Body of pancreas (tissue), 4 donors: Measurements from ENCODE around the gene ZBTB1. TPM values are rescaled to one million over a fixed set of nuclear protein-coding genes. Genes with fewer than 3 reads are reported as not detected.

Source experiments
- ATAC-seq: fragments of 150-250 bp; one replicate; pipeline ENCODE4 v1.9.1; 2016
- DNase-seq, 4 donors: peaks; one replicate each; pipeline ENCODE4 v3.0.0-alpha.2; 2019
- H3K27ac ChIP-seq, 4 donors: fragments of 200-600 bp; sonication (generic); 1 replicate in 3 of 4; 2 replicates in 1 of 4; pipeline versions ENCODE4 v1.5.1 to v1.6.1; 2016 to 2019; ENCODE audit warnings: mild to moderate bottlenecking in 1 of 4, mixed read lengths in 1 of 4, moderate library complexity in 1 of 4
- H3K27me3 ChIP-seq, 2 donors: fragments of 200-600 bp; sonication (generic); one replicate each; pipeline ENCODE4 v1.6.0; 2016; ENCODE audit warnings: mild to moderate bottlenecking in 1 of 2
- H3K36me3 ChIP-seq, 2 donors: fragments of 200-600 bp; sonication (generic); replicated peaks in 1 of 2; 2 replicates each; pipeline ENCODE4 v1.5.1; 2016; ENCODE audit warnings: low read depth in 2 of 2; ENCODE audit not compliant: insufficient read depth in 1 of 2
- H3K4me1 ChIP-seq: fragments of 200-600 bp; sonication (generic); one replicate; pipeline ENCODE4 v1.6.0; 2016
- H3K4me3 ChIP-seq, 2 donors: fragments of 200-600 bp; sonication (generic); 1 replicate in 1 of 2; 2 replicates in 1 of 2; pipeline ENCODE4 v1.5.1; 2016 to 2019
- H3K9me3 ChIP-seq, 3 donors: fragments of 200-600 bp; sonication (generic); 1 replicate in 2 of 3; 2 replicates in 1 of 3; pipeline ENCODE4 v1.5.1; 2016
- CTCF ChIP-seq, 7 experiments: fragments of 450-650 bp in 4 of 7; fragments of 200-600 bp in 3 of 7; sonication (generic) in 3 of 7; IDR thresholded peaks; one replicate each; pipeline ENCODE4 v1.5.1; 2016 to 2019; ENCODE audit warnings: antibody characterized with exemption in 7 of 7
- POLR2A ChIP-seq, 3 donors: fragments of 450-650 bp; IDR thresholded peaks; one replicate each; pipeline ENCODE4 v1.6.1; 2016; ENCODE audit warnings: antibody characterized with exemption in 3 of 3, mild to moderate bottlenecking in 2 of 3
- WGBS, 2 donors: methylation state at CpG; one replicate each; pipeline ENCODE4 v1.1.5; 2017; 5-methylcytosine and 5-hydroxymethylcytosine counted together
- intact Hi-C: fragments of 100-400 bp; cut with DNase I; formaldehyde crosslinking; loops from one replicate; pipeline ENCODE4 v1.15.1; 2023
- total RNA-seq, 2 donors: library from RNA; depleted of rRNA; stranded (reverse); fragments of >200 nt; gene quantifications; one replicate each; pipeline ENCODE4 v1.1.0, GENCODE V29; 2016

Gene ZBTB1
- total RNA-seq, 2 donors from 2014 or later: 28.5 to 43.8 TPM

GRCh38 chr14:64504897-64505794, 576 bp downstream of the ZBTB1 start:
- H3K27ac ChIP-seq: peak overlapping the region; percentile 99 to 100 (median 100)
- peaks cover 55% of the 10 kb centered on the region for H3K4me1 ChIP-seq
- TF ChIP-seq POLR2A (IDR thresholded peaks at IDR 0.05): peak in 1 of 3 donors; percentile 29
- no peak for TF ChIP-seq CTCF (IDR thresholded peaks at IDR 0.05)
- H3K36me3 ChIP-seq: no peaks in the 10 kb centered on the region
- H3K27me3 ChIP-seq: no peaks in the 10 kb centered on the region
- 0% methylated on average over 59 to 68 of the region's 68 CpGs for WGBS, 2 donors
- ATAC-seq: peak; percentile 65
- intact Hi-C loops: no loop called here
- H3K9me3 ChIP-seq: no peaks in the 10 kb centered on the region
- DNase-seq: peak; percentile 89 to 93 (median 90)
- H3K4me3 ChIP-seq: peak overlapping the region; percentile 36 to 59

- DNase-seq (no peak), ATAC-seq (no peak)
- H3K36me3 ChIP-seq: no peaks in the 10 kb centered on the region
- H3K9me3 ChIP-seq: no peaks in the 10 kb centered on the region
- intact Hi-C loops: no loop called here
- TF ChIP-seq CTCF (IDR thresholded peaks at IDR 0.05) (no peak), POLR2A (IDR thresholded peaks at IDR 0.05) (no peak)
- H3K27me3 ChIP-seq: no peaks in the 10 kb centered on the region
- WGBS, 2 donors: 36% methylated on average over 3 of the region's 3 CpGs
- peaks cover 52% of the 10 kb centered on the region for H3K4me1 ChIP-seq
- H3K27ac ChIP-seq: peak overlapping the region in 2 of 4 donors; percentile 31 to 99
- no peak overlapping the region for H3K4me3 ChIP-seq
Measured at GRCh38 chr14:64506721-64507120, 2.2 kb downstream of the ZBTB1 start.

GRCh38 chr14:64507376-64508156, 3.0 kb downstream of the ZBTB1 start:
- DNase-seq: peak in 3 of 4 donors; percentile 21 to 48 (median 32)
- H3K36me3 ChIP-seq: no peaks in the 10 kb centered on the region
- H3K4me3 ChIP-seq: no peak overlapping the region
- peak overlapping the region in 1 of 4 donors; percentile 99 for H3K27ac ChIP-seq
- H3K4me1 ChIP-seq: peaks cover 44% of the 10 kb centered on the region
- no peak for ATAC-seq
- WGBS, 2 donors: 74% methylated on average over 4 of the region's 4 CpGs
- intact Hi-C loops: no loop called here
- no peaks in the 10 kb centered on the region for H3K9me3 ChIP-seq
- no peak for TF ChIP-seq POLR2A (IDR thresholded peaks at IDR 0.05)
- no peak for TF ChIP-seq CTCF (IDR thresholded peaks at IDR 0.05)
- no peaks in the 10 kb centered on the region for H3K27me3 ChIP-seq

- no peak for ATAC-seq
- H3K27ac ChIP-seq: no peak overlapping the region
- H3K27me3 ChIP-seq: no peaks in the 10 kb centered on the region
- no peak for DNase-seq
- no peak overlapping the region for H3K4me3 ChIP-seq
- WGBS, 2 donors: 23 to 39% methylated on average over 1 of the region's 1 CpG
- intact Hi-C loops: no loop called here
- TF ChIP-seq CTCF (IDR thresholded peaks at IDR 0.05): no peak
- H3K4me1 ChIP-seq: peaks cover 40% of the 10 kb centered on the region
- H3K9me3 ChIP-seq: no peaks in the 10 kb centered on the region
- H3K36me3 ChIP-seq: no peaks in the 10 kb centered on the region
Measured at GRCh38 chr14:64508215-64508776, 3.7 kb downstream of the ZBTB1 start.
